H9 (cell line): Measurements from ENCODE around the gene NEMP2. TPM values are rescaled to one million over a fixed set of nuclear protein-coding genes. Genes with fewer than 3 reads are reported as not detected.

ENCODE experiments used
- DNase-seq: peaks from one replicate; pipeline ENCODE4 v3.0.0-alpha.2; 2017
- H2AFZ ChIP-seq: one replicate; pipeline ENCODE4 v1.6.1; 2013; ENCODE audit warnings: mild to moderate bottlenecking, low read length, control low read depth, moderate library complexity
- H2AK5ac ChIP-seq: 2 replicates; pipeline ENCODE4 v1.6.1; 2013; ENCODE audit warnings: low read length, control low read depth, mixed read lengths; ENCODE audit not compliant: insufficient read length
- H2BK120ac ChIP-seq: one replicate; pipeline ENCODE4 v1.6.1; 2013; ENCODE audit warnings: low read depth, mild to moderate bottlenecking, low read length, control low read depth, inconsistent platforms; ENCODE audit not compliant: poor library complexity, severe bottlenecking
- H2BK12ac ChIP-seq: 2 replicates; pipeline ENCODE4 v1.6.1; 2013; ENCODE audit warnings: low read length, control low read depth, mixed read lengths, low read depth; ENCODE audit not compliant: insufficient read length
- H2BK15ac ChIP-seq: 2 replicates; pipeline ENCODE4 v1.6.1; 2013; ENCODE audit warnings: low read depth, low read length, control low read depth
- H2BK20ac ChIP-seq: one replicate; pipeline ENCODE4 v1.6.1; 2013; ENCODE audit warnings: low read depth, mild to moderate bottlenecking, low read length, control low read depth, inconsistent platforms; ENCODE audit not compliant: poor library complexity, severe bottlenecking
- H2BK5ac ChIP-seq: 2 replicates; pipeline ENCODE4 v1.6.1; 2013; ENCODE audit warnings: low read length, control low read depth, mixed read lengths; ENCODE audit not compliant: insufficient read length
- H3K14ac ChIP-seq: 2 replicates; pipeline ENCODE4 v1.6.1; 2013; ENCODE audit warnings: low read length, control low read depth; ENCODE audit not compliant: insufficient read depth
- H3K18ac ChIP-seq: 2 replicates; pipeline ENCODE4 v1.6.1; 2013; ENCODE audit warnings: low read depth, mild to moderate bottlenecking, mixed read lengths, low read length, control low read depth; ENCODE audit not compliant: insufficient read length
- H3K23ac ChIP-seq: 2 replicates; pipeline ENCODE4 v1.6.1; 2013; ENCODE audit warnings: low read length, control low read depth, mixed read lengths, low read depth; ENCODE audit not compliant: insufficient read length
- H3K23me2 ChIP-seq: 2 replicates; pipeline ENCODE4 v1.6.1; 2013; ENCODE audit warnings: low read depth, mild to moderate bottlenecking, mixed read lengths, low read length, control low read depth; ENCODE audit not compliant: insufficient read length, poor library complexity, severe bottlenecking
- H3K27ac ChIP-seq: 2 replicates; pipeline ENCODE4 v1.5.1; 2013; ENCODE audit warnings: low read length, control low read depth, mixed read lengths, low read depth; ENCODE audit not compliant: insufficient read length
- H3K27me3 ChIP-seq: 2 replicates; pipeline ENCODE4 v1.6.1; 2013; ENCODE audit warnings: low read length, control low read depth, inconsistent platforms; ENCODE audit not compliant: insufficient read depth
- H3K4ac ChIP-seq: 2 replicates; pipeline ENCODE4 v1.6.1; 2013; ENCODE audit warnings: low read depth, mild to moderate bottlenecking, control low read depth, inconsistent platforms, low read length, moderate library complexity
- H3K4me1 ChIP-seq: 2 replicates; pipeline ENCODE4 v1.6.1; 2013; ENCODE audit warnings: low read length, control low read depth, inconsistent platforms; ENCODE audit not compliant: insufficient read depth
- H3K4me2 ChIP-seq: 2 replicates; pipeline ENCODE4 v1.6.1; 2013; ENCODE audit warnings: low read length, control low read depth, mixed read lengths; ENCODE audit not compliant: insufficient read length, insufficient read depth
- H3K56ac ChIP-seq: 2 replicates; pipeline ENCODE4 v1.6.1; 2013; ENCODE audit warnings: low read depth, mild to moderate bottlenecking, mixed read lengths, low read length, control low read depth; ENCODE audit not compliant: insufficient read length
- H3K79me1 ChIP-seq: 2 replicates; pipeline ENCODE4 v1.6.1; 2013; ENCODE audit warnings: low read depth, mild to moderate bottlenecking, moderate library complexity, low read length, control low read depth, inconsistent platforms; ENCODE audit not compliant: insufficient read depth, poor library complexity, severe bottlenecking
- H3K79me2 ChIP-seq: 2 replicates; pipeline ENCODE4 v1.6.1; 2013; ENCODE audit warnings: low read length, control low read depth, inconsistent platforms; ENCODE audit not compliant: insufficient read depth
- H3K9ac ChIP-seq: 2 replicates; pipeline ENCODE4 v1.6.1; 2013; ENCODE audit warnings: low read length, control low read depth, mixed read lengths; ENCODE audit not compliant: insufficient read length; ENCODE audit errors: extremely low read depth
- H3K9me3 ChIP-seq: one replicate; pipeline ENCODE4 v1.6.1; 2013; ENCODE audit warnings: low read depth, low read length, inconsistent platforms; ENCODE audit not compliant: control insufficient read depth
- H3T11ph ChIP-seq: one replicate; pipeline ENCODE4 v1.6.1; 2013; ENCODE audit warnings: mild to moderate bottlenecking, low read length, control low read depth, inconsistent platforms
- H4K20me1 ChIP-seq: one replicate; pipeline ENCODE4 v1.6.1; 2013; ENCODE audit not compliant: control insufficient read depth, insufficient read length, insufficient read depth
- H4K5ac ChIP-seq: 2 replicates; pipeline ENCODE4 v1.6.1; 2013; ENCODE audit warnings: low read depth, mild to moderate bottlenecking, mixed read lengths, low read length, control low read depth; ENCODE audit not compliant: insufficient read length
- H4K8ac ChIP-seq: replicated peaks from 2 replicates; pipeline ENCODE4 v1.6.1; 2013; ENCODE audit warnings: low read length, control low read depth, mixed read lengths, low read depth; ENCODE audit not compliant: insufficient read length
- H4K91ac ChIP-seq: 2 replicates; pipeline ENCODE4 v1.6.1; 2013; ENCODE audit warnings: low read depth, mild to moderate bottlenecking, moderate library complexity, mixed read lengths, low read length, control low read depth; ENCODE audit not compliant: insufficient read length
- H3K27ac Mint-ChIP-seq, 3 experiments: 2 replicates in 2 of 3; 3 replicates in 1 of 3; pipeline ENCODE4 v1.8.0; 2020 to 2021; ENCODE audit warnings: mixed read lengths in 3 of 3, mild to moderate bottlenecking in 1 of 3, moderate library complexity in 1 of 3
- H3K27me3 Mint-ChIP-seq: 2 replicates; pipeline ENCODE4 v1.8.0; 2021; ENCODE audit warnings: low read depth, mild to moderate bottlenecking, moderate library complexity, mixed read lengths
- H3K36me3 Mint-ChIP-seq, 3 experiments: 2 replicates in 2 of 3; 3 replicates in 1 of 3; pipeline ENCODE4 v1.8.0; 2020 to 2021; ENCODE audit warnings: low read depth in 3 of 3, mixed read lengths in 3 of 3; ENCODE audit not compliant: insufficient read depth in 1 of 3
- H3K4me1 Mint-ChIP-seq, 2 experiments: 2 replicates each; pipeline ENCODE4 v1.8.0; 2020; ENCODE audit warnings: mixed read lengths in 2 of 2
- H3K4me3 Mint-ChIP-seq, 2 experiments: 2 replicates in 1 of 2; 3 replicates in 1 of 2; pipeline ENCODE4 v1.8.0; 2020 to 2021; ENCODE audit warnings: mild to moderate bottlenecking in 2 of 2, mixed read lengths in 2 of 2, moderate library complexity in 1 of 2
- H3K9me3 Mint-ChIP-seq, 2 experiments: 2 replicates in 1 of 2; 3 replicates in 1 of 2; pipeline ENCODE4 v1.8.0; 2020; ENCODE audit warnings: mild to moderate bottlenecking in 2 of 2, mixed read lengths in 2 of 2, moderate library complexity in 1 of 2
- CTCF ChIP-seq: fragments of 200-600 bp; sonication (generic); conservative IDR thresholded peaks from 3 replicates; pipeline ENCODE4 v1.8.0; 2021; ENCODE audit warnings: antibody characterized with exemption, mild to moderate bottlenecking
- WGBS: extraction: QIAGEN DNeasy Blood & Tissue Kit; methylation state at CpG from one replicate; pipeline ENCODE4 v1.1.7; 2013; ENCODE audit warnings: missing lambda C conversion rate, low lambda C conversion rate, mixed read lengths; ENCODE audit not compliant: insufficient read length; ENCODE audit errors: extremely low coverage; 5-methylcytosine and 5-hydroxymethylcytosine counted together
- total RNA-seq: library from RNA; stranded (reverse); gene quantifications from 2 replicates; pipeline ENCODE4 v1.2.1, GENCODE V29; 2021

Gene NEMP2
- total RNA-seq, 1 experiment from 2014 or later: 5.3 TPM

- H4K8ac ChIP-seq: no peak overlapping the region
- H3K9me3 ChIP-seq: no peaks in the 10 kb centered on the region
- no peak overlapping the region for H4K5ac ChIP-seq
- no peak overlapping the region for H2BK12ac ChIP-seq
- Mint-ChIP-seq H3K4me3 (no peak overlapping the region), H3K9me3 (no peaks in the 10 kb centered on the region), H3K4me1 (no peaks in the 10 kb centered on the region), H3K27ac (no peak overlapping the region), H3K27me3 (no peaks in the 10 kb centered on the region), H3K36me3 (no peaks in the 10 kb centered on the region; a peak in 1 of 7 replicates)
- no peaks in the 10 kb centered on the region for H3K79me2 ChIP-seq
- H2AFZ ChIP-seq: no peak overlapping the region
- H3K9ac ChIP-seq: no peak overlapping the region
- no peak overlapping the region for H2BK15ac ChIP-seq
- H4K20me1 ChIP-seq: no peaks in the 10 kb centered on the region
- H3K79me1 ChIP-seq: no peaks in the 10 kb centered on the region
- no peak overlapping the region for H2AK5ac ChIP-seq
- DNase-seq: no peak
- no peaks in the 10 kb centered on the region for H3K27me3 ChIP-seq
- H2BK120ac ChIP-seq: no peak overlapping the region
- no peak overlapping the region for H3K23ac ChIP-seq
- H3K23me2 ChIP-seq: no peaks in the 10 kb centered on the region
- no peak overlapping the region for H3K14ac ChIP-seq
- H2BK20ac ChIP-seq: no peak overlapping the region
- no peak overlapping the region for H3K27ac ChIP-seq
- no peak overlapping the region for H3K4ac ChIP-seq
- no CpG with 5 or more reads among the region's 8 CpGs for WGBS
- TF ChIP-seq CTCF: no peak
- no peak overlapping the region for H3T11ph ChIP-seq
- H4K91ac ChIP-seq: no peak overlapping the region
- no peak overlapping the region for H3K18ac ChIP-seq
- no peak overlapping the region for H3K56ac ChIP-seq
- no peak overlapping the region for H2BK5ac ChIP-seq
- H3K4me1 ChIP-seq: no peaks in the 10 kb centered on the region
- no peak overlapping the region for H3K4me2 ChIP-seq
Measured at GRCh38 chr2:190458352-190459107, 76.0 kb downstream of the NEMP2 start.
